Measurements from ENCODE around the gene OR8B8.

DNA sequence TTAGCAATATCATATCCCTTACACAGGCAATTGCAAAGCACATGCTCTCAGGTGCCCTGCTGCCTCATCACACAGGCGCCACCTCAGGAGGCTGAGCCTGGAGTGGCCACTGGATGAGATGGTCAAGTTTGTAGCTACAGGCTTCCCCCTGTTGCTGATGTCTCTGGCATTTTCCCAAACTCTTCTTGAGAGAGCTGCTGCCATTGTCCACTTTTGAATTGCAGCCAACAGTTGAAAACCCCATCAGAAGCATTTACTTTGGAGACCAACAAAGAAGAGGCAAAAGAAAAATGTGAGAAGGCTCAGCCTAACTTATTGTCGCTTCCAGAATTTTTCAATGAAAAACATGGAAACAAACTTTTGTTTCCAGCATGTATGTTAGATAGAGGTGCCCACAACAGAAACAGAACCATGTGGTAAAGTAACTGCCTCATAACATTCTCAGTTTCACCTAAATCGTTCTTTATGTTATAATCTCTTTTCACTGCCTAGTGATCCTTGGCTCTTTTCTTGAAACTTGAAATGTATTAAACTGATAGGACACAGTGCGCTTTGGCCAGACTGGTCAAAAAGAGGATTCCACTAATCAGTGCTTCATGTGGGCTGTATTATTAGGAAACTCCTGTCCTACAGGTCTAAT is 47.6 kb upstream of the OR8B8 start:
- TF ChIP-seq, protein P1, sequence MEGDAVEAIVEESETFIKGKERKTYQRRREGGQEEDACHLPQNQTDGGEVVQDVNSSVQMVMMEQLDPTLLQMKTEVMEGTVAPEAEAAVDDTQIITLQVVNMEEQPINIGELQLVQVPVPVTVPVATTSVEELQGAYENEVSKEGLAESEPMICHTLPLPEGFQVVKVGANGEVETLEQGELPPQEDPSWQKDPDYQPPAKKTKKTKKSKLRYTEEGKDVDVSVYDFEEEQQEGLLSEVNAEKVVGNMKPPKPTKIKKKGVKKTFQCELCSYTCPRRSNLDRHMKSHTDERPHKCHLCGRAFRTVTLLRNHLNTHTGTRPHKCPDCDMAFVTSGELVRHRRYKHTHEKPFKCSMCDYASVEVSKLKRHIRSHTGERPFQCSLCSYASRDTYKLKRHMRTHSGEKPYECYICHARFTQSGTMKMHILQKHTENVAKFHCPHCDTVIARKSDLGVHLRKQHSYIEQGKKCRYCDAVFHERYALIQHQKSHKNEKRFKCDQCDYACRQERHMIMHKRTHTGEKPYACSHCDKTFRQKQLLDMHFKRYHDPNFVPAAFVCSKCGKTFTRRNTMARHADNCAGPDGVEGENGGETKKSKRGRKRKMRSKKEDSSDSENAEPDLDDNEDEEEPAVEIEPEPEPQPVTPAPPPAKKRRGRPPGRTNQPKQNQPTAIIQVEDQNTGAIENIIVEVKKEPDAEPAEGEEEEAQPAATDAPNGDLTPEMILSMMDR (conservative IDR thresholded peaks at IDR 0.05; ENCODE audit: low read length): no peak
- no peak for TF ChIP-seq EZH2phosphoT487 (IDR thresholded peaks at IDR 0.05; ENCODE audit: borderline replicate concordance, low read depth, low read length)

All from OCI-LY7 (cell line).